ENCODE data around the gene CCDC106.

The CCDC106 gene

GRCh38 chr19:55700813-55701212 is 52.8 kb downstream of the CCDC106 start:
- DNase-seq: no peak

GRCh38 chr19:55702131-55702627 is 54.2 kb downstream of the CCDC106 start:
- no peak for DNase-seq
